OCI-LY7 (cell line): Measurements from ENCODE around the gene FOXP1. TPM values are rescaled to one million over a fixed set of nuclear protein-coding genes. Genes with fewer than 3 reads are reported as not detected.

Experiments used
- BruUV-seq: library from RNA; stranded (reverse); fragments of 400-500 nt; replicated peaks from 2 replicates; lab custom pipeline; 2021; lab: Mats Ljungman, UMichigan
- CTCF ChIA-PET: fragments of 300-600 bp; sonication (Branson Sonifier 250); formaldehyde crosslinking; loops from one replicate; lab custom pipeline; 2022; ENCODE audit warnings: antibody characterized with exemption; ENCODE audit not compliant: unreplicated experiment; lab: Charles Lee
- POLR2A ChIA-PET: fragments of 300-600 bp; sonication (Branson Sonifier 250); formaldehyde crosslinking; loops from one replicate; lab custom pipeline; 2022; ENCODE audit warnings: antibody characterized with exemption; lab: Charles Lee
- DNase-seq: peaks from one replicate; pipeline ENCODE4 v3.0.0-alpha.2; 2015; ENCODE audit warnings: low spot score
- H2AFZ ChIP-seq: fragments of 200-600 bp; sonication (generic), shearing (Covaris generic); 2 replicates; pipeline ENCODE4 v1.6.1; 2014; ENCODE audit warnings: mild to moderate bottlenecking, antibody characterized with exemption, low read length, moderate library complexity
- H3K27ac ChIP-seq: fragments of 200-600 bp; sonication (generic); 2 replicates; pipeline ENCODE4 v1.5.1; 2014; ENCODE audit warnings: mixed run types, low read depth, mild to moderate bottlenecking, moderate library complexity, low read length, inconsistent platforms; ENCODE audit not compliant: poor library complexity, severe bottlenecking
- H3K36me3 ChIP-seq: fragments of 200-600 bp; sonication (generic); 2 replicates; pipeline ENCODE4 v1.6.1; 2014; ENCODE audit warnings: mild to moderate bottlenecking, antibody characterized with exemption, low read length, moderate library complexity, mixed read lengths; ENCODE audit not compliant: insufficient read depth
- H3K4me1 ChIP-seq: fragments of 200-600 bp; sonication (generic); 2 replicates; pipeline ENCODE4 v1.5.1; 2014; ENCODE audit warnings: mild to moderate bottlenecking, low read length; ENCODE audit not compliant: insufficient read depth, poor library complexity, severe bottlenecking
- H3K4me2 ChIP-seq: fragments of 200-600 bp; sonication (generic); 2 replicates; pipeline ENCODE4 v1.6.1; 2014; ENCODE audit warnings: mild to moderate bottlenecking, low read length
- H3K4me3 ChIP-seq: fragments of 200-600 bp; sonication (generic); 2 replicates; pipeline ENCODE4 v1.5.1; 2014; ENCODE audit warnings: mild to moderate bottlenecking, low read depth, low read length; ENCODE audit not compliant: poor library complexity, severe bottlenecking
- H3K79me2 ChIP-seq: fragments of 200-600 bp; sonication (generic); 2 replicates; pipeline ENCODE4 v1.6.1; 2016; ENCODE audit warnings: low read depth, mild to moderate bottlenecking, low read length, moderate library complexity, mixed read lengths; ENCODE audit not compliant: insufficient read depth
- H3K9me2 ChIP-seq: fragments of 200-600 bp; sonication (generic); 2 replicates; pipeline ENCODE4 v1.6.1; 2016; ENCODE audit warnings: mild to moderate bottlenecking, low read length, mixed read lengths; ENCODE audit not compliant: insufficient read depth
- H3K9me3 ChIP-seq: fragments of 200-600 bp; sonication (generic); 2 replicates; pipeline ENCODE4 v1.6.1; 2014; ENCODE audit warnings: mild to moderate bottlenecking, mixed run types, low read length, mixed read lengths
- H4K20me1 ChIP-seq: fragments of 200-600 bp; sonication (generic); 2 replicates; pipeline ENCODE4 v1.6.1; 2014; ENCODE audit warnings: mild to moderate bottlenecking, antibody characterized with exemption, low read length, moderate library complexity, mixed read lengths; ENCODE audit not compliant: insufficient read depth
- CTCF ChIP-seq: fragments of 200-600 bp; sonication (generic); conservative IDR thresholded peaks from 2 replicates; pipeline ENCODE4 v1.5.1; 2014; ENCODE audit warnings: mild to moderate bottlenecking, antibody characterized with exemption, low read length, moderate library complexity, mixed read lengths
- EZH2phosphoT487 ChIP-seq: fragments of 200-600 bp; sonication (generic); IDR thresholded peaks from 2 replicates; pipeline ENCODE4 v1.6.1; 2018; ENCODE audit warnings: low read depth, borderline replicate concordance, mild to moderate bottlenecking, mixed run types, antibody characterized with exemption, low read length, moderate library complexity, mixed read lengths
- intact Hi-C: fragments of 100-400 bp; cut with micrococcal nuclease; formaldehyde crosslinking; loops from one replicate; pipeline ENCODE4 v1.10.0; 2022; ENCODE audit not compliant: unreplicated experiment
- total RNA-seq, 2 experiments: library from RNA; depleted of rRNA in 1 of 2; stranded (reverse); fragments of >200 nt in 1 of 2; shearing (Covaris generic) in 1 of 2; gene quantifications; 2 replicates each; pipeline ENCODE4 v1.2.3, GENCODE V29; 2014 to 2022

FOXP1 gene
- total RNA-seq, 2 experiments from 2014 or later = 87.3 to 151 TPM

- no peak overlapping the region for H3K27ac ChIP-seq
- no peak overlapping the region for H3K4me2 ChIP-seq
- peaks cover 25% of the 10 kb centered on the region for H3K4me1 ChIP-seq
- H2AFZ ChIP-seq = no peak overlapping the region
- TF ChIP-seq EZH2phosphoT487 (no peak), CTCF (no peak)
- no peak for DNase-seq
- no peaks in the 10 kb centered on the region for H3K9me3 ChIP-seq
- no peaks in the 10 kb centered on the region for H3K79me2 ChIP-seq
- BruUV-seq = no TSS peak
- H3K4me3 ChIP-seq = no peak overlapping the region
- no peaks in the 10 kb centered on the region for H3K36me3 ChIP-seq
- CTCF ChIA-PET = no interaction called here
- no peaks in the 10 kb centered on the region for H3K9me2 ChIP-seq
- intact Hi-C loops = no loop called here
- no peaks in the 10 kb centered on the region for H4K20me1 ChIP-seq
- POLR2A ChIA-PET = no interaction called here
These were observed 444.0 kb downstream of the FOXP1 start for GRCh38 chr3:71139496-71139895.

GRCh38 chr3:71138410-71138809 lies 445.1 kb downstream of the FOXP1 start:
- Histone ChIP-seq H4K20me1 (no peaks in the 10 kb centered on the region), H3K9me2 (no peaks in the 10 kb centered on the region), H3K4me2 (no peak overlapping the region), H3K4me3 (no peak overlapping the region), H3K9me3 (no peaks in the 10 kb centered on the region), H2AFZ (no peak overlapping the region), H3K27ac (no peak overlapping the region), H3K36me3 (no peaks in the 10 kb centered on the region), H3K4me1 (peaks cover 36% of the 10 kb centered on the region), H3K79me2 (no peaks in the 10 kb centered on the region)
- intact Hi-C loops = no loop called here
- DNase-seq = no peak
- TF ChIP-seq CTCF = no peak
- TF ChIP-seq EZH2phosphoT487 = no peak
- ChIA-PET POLR2A (interaction anchor here (0.5 to 0.7 kb wide), 2 partner anchors 42 to 110 kb away, joined by 3 read pairs; no protein-coding TSS in a partner anchor), CTCF (no interaction called here)
- BruUV-seq = no TSS peak

GRCh38 chr3:71136276-71136675 lies 447.3 kb downstream of the FOXP1 start:
- Histone ChIP-seq H3K79me2 (peaks cover 10% of the 10 kb centered on the region; the same call in 1 of the 2 replicates), H3K9me3 (no peaks in the 10 kb centered on the region), H3K4me2 (no peak overlapping the region), H3K4me1 (peaks cover 46% of the 10 kb centered on the region), H4K20me1 (no peaks in the 10 kb centered on the region), H3K4me3 (no peak overlapping the region), H3K36me3 (no peaks in the 10 kb centered on the region), H2AFZ (no peak overlapping the region), H3K27ac (no peak overlapping the region), H3K9me2 (no peaks in the 10 kb centered on the region)
- DNase-seq = no peak
- intact Hi-C loops = no loop called here
- CTCF ChIA-PET = no interaction called here
- no TSS peak for BruUV-seq
- TF ChIP-seq CTCF = no peak
- TF ChIP-seq EZH2phosphoT487 = no peak
- POLR2A ChIA-PET = interaction anchor here (0.5 to 1.1 kb wide), 5 partner anchors 13 to 616 kb away, joined by 3 to 4 read pairs (median 3); no protein-coding TSS in a partner anchor
